GM23248 (cell line): ENCODE data around the gene RNF180.

Source experiments
- EZH2 ChIP-seq: fragments of 200-600 bp; sonication (generic); IDR thresholded peaks from 2 replicates; pipeline ENCODE4 v1.6.1; 2018; ENCODE audit warnings: antibody characterized with exemption, mild to moderate bottlenecking; ENCODE audit not compliant: insufficient read depth, poor library complexity, severe bottlenecking
- EZH2phosphoT487 ChIP-seq: fragments of 200-600 bp; sonication (generic); IDR thresholded peaks from 2 replicates; pipeline ENCODE4 v1.6.1; 2018; ENCODE audit warnings: antibody characterized with exemption, moderate library complexity, mild to moderate bottlenecking, low read depth; ENCODE audit not compliant: insufficient read depth

GRCh38 chr5:64295101-64295500 is 129.5 kb downstream of the RNF180 start:
- TF ChIP-seq EZH2 (no peak), EZH2phosphoT487 (no peak)
